ENCODE measurements around the gene GRB14.
A peak's percentile ranks its signal among the peaks of the same experiment; 100 is the strongest.
"Not testable (repeated sequence)": the region's sequence is repeated elsewhere in the genome, so short reads cannot be mapped to it uniquely, and the experiment has no call there.

GRB14 gene

DNA sequence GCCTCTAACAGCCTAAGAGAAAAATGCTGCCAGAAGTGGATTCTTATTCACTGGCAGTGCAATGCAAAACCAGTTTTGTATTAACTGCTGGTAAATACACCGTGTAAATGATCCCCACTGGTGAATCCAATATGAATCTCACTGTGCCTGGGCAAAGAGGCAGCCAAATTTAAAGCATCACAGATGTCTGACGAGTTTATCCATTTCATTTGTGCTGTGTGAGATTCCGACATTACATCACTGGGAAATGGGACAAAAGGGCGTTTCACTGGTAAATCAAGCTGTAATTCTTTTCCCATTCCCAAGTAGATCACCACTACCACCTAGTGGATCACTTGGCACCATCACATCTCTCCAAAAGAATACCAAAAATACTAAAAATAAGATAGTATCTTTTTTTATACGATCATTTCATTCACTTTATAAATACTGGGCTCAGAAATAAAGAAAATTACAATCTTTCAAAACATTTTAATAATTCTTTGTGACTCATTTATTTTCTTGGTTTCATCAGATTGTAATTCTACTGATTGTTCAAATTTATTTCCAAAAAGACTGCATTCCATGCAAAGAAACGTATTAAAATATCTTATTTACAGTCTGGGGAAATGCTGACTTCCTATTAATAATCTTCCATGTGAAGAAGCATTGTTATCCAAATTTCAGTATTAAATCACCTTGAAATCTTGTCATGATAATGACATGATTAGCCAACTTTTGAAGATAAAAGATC lies 125.6 kb downstream of the GRB14 start:
- peak; percentile 9 for DNase-seq (ENCODE audit: low spot score)

DNA sequence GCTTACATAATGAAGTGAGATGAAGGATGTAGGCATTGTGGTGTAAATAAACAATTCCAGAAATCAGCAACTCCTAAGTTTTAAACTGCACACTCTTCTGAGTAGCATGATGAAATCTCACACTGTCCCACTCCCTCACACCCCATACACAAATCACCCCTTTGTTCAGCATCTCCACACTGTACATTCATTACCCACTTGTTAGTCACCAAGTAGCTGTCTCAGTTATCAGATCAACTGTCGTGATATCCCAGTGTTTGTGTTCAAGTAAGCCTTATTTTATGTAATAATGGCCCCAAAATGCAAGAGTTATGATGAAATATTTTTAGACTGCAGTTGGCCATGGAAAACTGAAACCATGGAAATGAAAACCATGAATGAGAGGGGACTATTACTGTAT lies 135.7 kb downstream of the GRB14 start:
- DNase-seq (ENCODE audit: low spot score), result no peak

DNA sequence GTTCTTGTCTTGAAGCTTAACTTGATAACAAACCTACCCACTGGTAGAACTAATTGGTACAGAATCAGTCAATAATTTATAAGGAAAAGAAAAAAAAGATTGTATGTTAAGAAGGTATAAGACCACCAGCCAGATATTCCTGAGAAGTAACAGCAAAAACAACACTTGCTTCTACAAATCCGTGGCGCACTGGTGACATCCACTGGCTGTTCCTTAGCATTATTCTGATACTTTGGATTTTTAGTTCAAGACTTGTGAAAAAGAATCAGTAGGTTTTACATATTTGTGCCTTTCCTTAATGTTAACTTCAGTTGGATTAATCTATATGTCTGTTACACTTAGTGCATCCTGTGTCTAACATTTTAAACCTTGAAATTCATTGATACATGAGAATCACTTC lies 141.8 kb downstream of the GRB14 start:
- no peak for DNase-seq (ENCODE audit: low spot score)

DNA sequence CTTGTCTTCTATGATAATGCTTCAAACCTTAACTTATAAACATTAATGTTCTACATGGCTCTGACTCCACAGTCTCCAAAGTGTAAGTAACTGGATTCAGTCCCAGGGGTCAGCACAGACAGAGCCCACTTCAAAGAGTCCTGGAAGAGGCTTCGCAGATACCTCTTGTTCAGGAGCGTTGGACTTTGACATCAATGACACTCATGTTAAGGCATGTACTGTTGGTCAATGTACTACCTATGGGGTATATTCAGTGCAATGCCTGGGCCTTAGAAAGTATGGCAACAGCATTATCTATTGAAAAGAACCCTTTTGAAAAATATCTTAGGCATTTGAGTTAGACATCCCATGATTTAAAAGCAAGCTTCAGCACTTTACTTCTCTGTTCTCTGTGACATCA lies 143.1 kb downstream of the GRB14 start:
- no peak for DNase-seq (ENCODE audit: low spot score)

DNA sequence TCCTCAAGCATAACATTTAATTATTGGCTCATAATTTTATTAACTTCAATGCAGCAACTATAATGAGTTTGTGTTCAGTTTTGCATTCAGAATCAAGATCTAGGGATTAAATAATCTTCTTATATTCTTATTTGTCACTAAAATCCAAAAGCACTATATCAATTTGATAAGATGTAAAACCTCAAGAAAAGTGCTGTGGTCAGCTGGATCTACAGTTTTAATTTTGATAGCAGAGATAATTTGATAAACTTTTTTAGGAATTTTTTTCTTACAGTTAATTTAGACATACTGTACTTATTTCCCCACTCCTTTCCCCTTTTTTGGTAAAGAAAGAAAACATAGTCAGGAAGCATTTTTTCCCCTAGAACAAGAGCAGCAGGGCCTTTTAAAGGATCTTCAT lies 146.4 kb downstream of the GRB14 start:
- DNase-seq (ENCODE audit: low spot score), result no peak

DNA sequence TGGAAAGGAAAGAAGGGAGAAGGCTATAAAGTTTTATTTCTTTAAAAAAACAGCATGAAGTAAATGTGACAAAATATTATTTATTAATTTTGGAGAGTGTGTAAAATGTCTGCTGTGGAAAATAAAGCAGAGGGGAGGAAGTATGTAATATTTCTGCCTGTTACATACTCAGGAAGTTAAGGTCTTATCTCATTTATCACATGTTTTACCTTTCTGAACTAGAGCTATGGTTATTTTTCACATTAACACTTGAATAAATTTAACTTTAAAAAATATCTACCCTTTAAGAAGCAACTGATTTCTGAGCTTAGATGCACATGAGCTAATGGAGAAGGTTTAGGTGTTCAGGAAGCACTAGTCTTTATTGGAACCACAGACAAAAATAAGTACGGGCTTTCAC lies 148.3 kb downstream of the GRB14 start:
- DNase-seq (ENCODE audit: low spot score), result no peak

DNA sequence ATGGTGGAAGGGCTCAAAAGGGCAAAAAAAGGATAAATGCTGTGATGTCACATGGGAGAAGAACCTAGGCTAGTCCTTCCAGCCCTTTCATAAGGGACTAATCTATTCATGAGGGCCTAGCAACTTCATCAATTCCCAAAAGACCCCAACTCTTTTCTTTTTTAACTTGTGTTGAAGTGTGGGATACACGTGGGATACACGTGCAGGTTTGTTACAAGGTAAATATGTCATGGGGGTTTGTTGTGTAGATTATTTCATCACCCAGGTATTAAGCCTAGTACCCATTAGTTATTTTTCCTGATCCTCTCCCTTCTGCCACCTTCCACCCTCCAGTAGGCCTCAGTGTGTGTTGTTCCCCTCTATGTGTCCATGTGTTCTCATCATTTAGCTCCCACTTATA lies 156.2 kb downstream of the GRB14 start:
- not testable (repeated sequence) for DNase-seq (ENCODE audit: low spot score)

DNA sequence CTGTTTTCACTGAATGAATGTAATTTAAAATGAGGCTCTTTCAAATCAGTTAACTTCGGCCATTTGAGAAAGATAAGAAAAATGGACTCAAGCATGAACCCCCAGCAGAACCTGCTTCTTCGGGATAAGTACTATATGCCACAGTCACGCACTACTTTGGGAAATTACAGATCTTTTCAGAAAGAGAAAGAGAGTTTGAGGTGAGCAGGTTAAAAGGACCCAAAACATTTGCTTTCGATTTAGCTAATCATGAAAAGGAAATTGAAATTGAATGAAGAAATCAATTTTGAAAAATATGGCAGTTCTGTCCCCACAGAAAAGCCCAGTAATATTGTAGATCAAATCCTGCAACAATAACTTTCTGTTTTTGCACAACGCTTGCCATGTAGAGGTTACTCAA lies 156.9 kb downstream of the GRB14 start:
- no peak for DNase-seq (ENCODE audit: low spot score)

DNA sequence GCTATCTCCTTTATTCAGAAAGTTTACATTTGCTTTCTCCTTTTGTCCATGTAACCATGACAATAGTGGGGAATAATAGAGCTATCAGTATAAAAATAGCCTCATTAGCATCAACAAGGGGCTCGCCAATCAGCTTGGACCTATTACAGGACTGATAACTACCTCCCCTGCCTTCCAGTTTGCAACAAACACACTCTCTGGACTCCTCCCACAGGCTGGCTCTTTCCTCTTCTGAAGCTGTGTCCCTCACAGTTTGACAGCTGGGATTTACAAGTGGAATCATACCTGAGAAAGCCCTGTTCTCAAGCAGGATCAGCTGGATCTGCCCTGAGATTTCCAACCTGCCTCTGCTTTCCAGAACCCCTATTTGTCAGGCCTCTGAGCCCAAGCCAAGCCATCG lies 162.5 kb downstream of the GRB14 start:
- DNase-seq (ENCODE audit: low spot score), result no peak

DNA sequence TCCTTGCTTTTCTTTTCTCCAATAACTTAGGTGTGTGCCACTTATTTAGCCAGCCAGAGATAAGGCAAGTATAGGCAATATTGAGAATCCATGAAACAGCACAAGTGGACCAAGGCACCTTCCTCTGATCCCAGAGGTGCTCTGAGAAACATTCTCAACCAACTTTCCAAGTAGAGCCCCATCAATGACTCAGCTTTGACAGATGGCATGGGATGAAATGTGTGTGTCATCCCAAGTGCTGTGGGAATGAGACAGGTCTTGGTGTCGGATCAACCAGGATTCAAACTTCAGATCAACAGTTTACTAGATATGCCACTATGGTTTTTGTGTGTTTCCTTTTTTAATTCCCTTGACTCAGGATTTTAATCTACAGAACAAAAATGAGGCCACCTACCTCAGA lies 164.0 kb downstream of the GRB14 start:
- DNase-seq (ENCODE audit: low spot score), result no peak

DNA sequence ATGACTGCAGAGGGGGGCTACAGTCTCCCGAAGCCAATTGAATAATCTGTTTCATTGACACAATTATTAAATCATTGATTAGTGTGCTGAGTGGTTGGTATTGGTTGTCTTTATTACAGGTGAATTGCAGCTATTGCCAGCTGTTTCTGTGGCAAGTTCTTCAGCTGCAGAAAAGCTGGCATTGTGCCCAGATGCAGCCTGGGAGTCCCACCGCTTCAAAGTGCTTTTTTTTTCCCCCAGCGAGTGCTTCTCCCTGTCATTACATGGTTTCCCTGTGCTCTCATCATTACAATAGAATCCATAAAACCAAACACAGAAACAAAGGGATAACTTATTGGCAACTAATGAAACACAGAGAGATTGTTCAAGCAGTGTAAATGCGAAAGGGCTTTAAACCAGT lies 164.7 kb downstream of the GRB14 start:
- no peak for DNase-seq (ENCODE audit: low spot score)

DNA sequence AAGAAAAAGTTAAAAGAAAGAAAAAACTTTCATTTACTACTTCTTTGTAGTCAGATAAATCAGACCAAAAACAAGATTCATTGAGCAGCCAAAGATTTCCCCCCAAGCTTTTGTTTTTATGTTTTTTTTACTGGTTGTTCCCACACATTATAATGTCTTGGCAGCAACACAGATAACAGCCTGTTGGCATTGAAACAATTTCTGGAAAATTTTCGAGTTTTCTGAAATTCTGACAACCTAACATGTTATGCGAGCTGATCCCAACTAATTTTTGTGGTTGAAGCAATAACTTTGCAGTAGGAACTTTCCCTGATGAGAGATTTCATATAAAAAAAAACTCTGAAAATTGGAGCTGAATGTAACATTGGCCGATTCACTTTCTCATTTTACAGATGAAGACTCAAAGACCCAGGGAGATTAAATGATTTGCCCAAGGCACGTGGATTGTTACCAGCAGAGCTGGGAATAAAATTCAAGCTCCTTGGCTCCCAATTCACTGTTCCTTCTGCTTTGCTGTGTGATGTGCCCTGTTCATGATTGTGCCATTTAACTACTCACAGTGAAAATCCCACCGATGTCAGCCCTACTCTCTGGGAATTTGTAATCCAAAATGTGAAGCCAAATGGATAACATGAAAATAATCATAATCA lies 167.5 kb downstream of the GRB14 start:
- no peak for DNase-seq (ENCODE audit: low spot score)

DNA sequence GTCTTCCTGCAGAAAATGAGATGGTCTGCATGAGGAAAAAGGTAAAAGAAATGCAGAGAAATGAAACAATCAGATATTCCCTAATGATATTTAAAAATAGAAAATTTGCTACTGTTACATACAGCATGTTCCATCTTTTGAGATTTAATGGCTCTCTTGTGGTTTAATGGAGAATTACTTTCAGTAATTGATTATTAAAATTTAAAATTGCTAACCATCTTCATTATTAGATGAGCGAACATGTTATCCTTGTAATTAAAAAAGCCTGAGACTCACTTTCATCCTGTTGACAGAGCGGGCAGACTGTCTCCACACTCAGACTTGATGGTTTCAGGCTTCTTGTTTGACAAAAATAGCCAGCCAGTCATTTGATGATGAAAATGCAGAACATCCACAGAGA lies 171.0 kb downstream of the GRB14 start:
- no peak for DNase-seq (ENCODE audit: low spot score)

DNA sequence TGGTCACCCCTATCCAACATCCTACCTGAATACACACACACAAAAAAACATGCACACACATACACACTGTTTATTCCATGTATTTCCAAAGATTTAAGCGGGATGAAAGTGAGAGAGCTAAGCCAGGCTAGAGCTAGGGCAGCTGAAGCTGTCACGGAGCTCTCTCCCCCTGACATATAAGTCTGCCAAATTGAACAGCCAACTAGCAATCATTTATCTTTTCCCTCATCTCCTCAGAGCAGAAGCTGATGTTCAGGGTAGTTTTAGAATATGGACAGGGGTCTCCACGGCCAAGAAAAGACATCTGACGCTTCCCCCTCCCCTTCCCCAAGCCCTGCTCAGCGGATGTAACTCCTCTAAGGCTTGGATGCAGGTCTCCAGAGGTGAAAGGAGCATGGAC lies 171.6 kb downstream of the GRB14 start:
- DNase-seq (ENCODE audit: low spot score), result no peak

DNA sequence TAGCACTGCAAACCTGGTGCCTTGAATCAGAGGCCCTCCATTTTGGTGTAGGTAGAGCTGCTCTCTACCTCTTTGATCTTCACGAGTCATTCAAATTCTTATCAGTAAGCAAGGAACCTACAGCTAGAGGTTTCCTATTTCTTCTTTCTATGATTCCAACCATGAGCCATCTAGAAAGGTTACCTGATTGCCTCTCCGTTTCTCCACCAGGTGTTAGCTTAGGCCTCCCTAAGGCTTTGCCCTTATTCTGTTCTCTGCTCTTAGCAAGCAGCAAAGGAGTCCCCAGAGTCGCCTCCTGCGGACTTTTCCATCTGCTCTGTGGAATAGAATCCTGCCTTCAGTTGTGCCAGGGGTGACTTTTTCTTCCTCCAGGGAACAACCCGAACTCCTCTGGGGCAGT lies 173.6 kb downstream of the GRB14 start:
- no peak for DNase-seq (ENCODE audit: low spot score)

Measured in HuH-7 (cell line).